Pancreas (tissue), 10 donors: ENCODE measurements around the gene SLC37A3. TPM values are rescaled to one million over a fixed set of nuclear protein-coding genes. Genes with fewer than 3 reads are reported as not detected.

Source experiments
- ATAC-seq, 4 donors: fragments of 200-7000 bp; cut with Tn5 transposase; one replicate each; pipeline versions ENCODE4 v1.8.0 to v1.9.1; 2020; ENCODE audit warnings: mild to moderate bottlenecking in 4 of 4, moderate library complexity in 4 of 4
- DNase-seq, 6 donors: peaks; one replicate each; pipeline ENCODE4 v3.0.0-alpha.2; 2020
- FAIRE-seq: peaks from 2 replicates; lab custom pipeline; 2012; peaks lifted over from hg19 to GRCh38; lab: Jason Lieb, UNC
- H3K27ac ChIP-seq, 4 donors: fragments of 200-600 bp; sonication (generic); 1 replicate in 3 of 4; 2 replicates in 1 of 4; pipeline versions ENCODE4 v1.5.0 to v1.8.0; 2020
- H3K27me3 ChIP-seq, 4 donors: fragments of 200-600 bp; one replicate each; pipeline ENCODE4 v1.8.0; 2021
- H3K36me3 ChIP-seq, 3 donors: fragments of 200-600 bp; sonication (generic) in 1 of 3; one replicate each; pipeline versions ENCODE4 v1.5.0 to v1.8.0; 2020 to 2021
- H3K4me1 ChIP-seq, 3 donors: fragments of 200-600 bp; one replicate each; pipeline ENCODE4 v1.8.0; 2021
- H3K4me3 ChIP-seq, 4 donors: fragments of 200-600 bp; sonication (generic) in 2 of 4; one replicate each; pipeline versions ENCODE4 v1.5.0 to v1.8.0; 2020 to 2021
- H3K9me3 ChIP-seq, 4 donors: fragments of 200-600 bp; one replicate each; pipeline ENCODE4 v1.8.0; 2021
- WGBS, 2 donors: extraction: QIAGEN DNeasy Blood & Tissue Kit; methylation state at CpG; one replicate each; pipeline ENCODE4 v1.1.7; 2013; 5-methylcytosine and 5-hydroxymethylcytosine counted together
- intact Hi-C, 3 donors: fragments of 100-400 bp; cut with DNase I; formaldehyde crosslinking; loops; one replicate each; pipeline versions ENCODE4 v1.11.1 to v1.14.2; 2022
- polyA plus RNA-seq, 2 donors: library from polyadenylated mRNA; stranded (reverse); fragments of 200-250 nt; gene quantifications; one replicate each; pipeline ENCODE4 v1.2.3, GENCODE V29; 2013
- total RNA-seq, 6 donors: library from RNA; stranded (reverse); fragmentation: NEBNext Ultra II Directional in 4 of 6; extraction: Animal tissue kit (Norgen Biotek cat#: 25700) in 4 of 6; gene quantifications; one replicate each; pipeline versions ENCODE4 v1.2.1 to v1.2.4, GENCODE V29; 2021 to 2023
- TF ChIP-seq, protein P1 (sequence below), 4 donors: fragments of 200-600 bp; sonication (generic) in 3 of 4; IDR thresholded peaks; one replicate each; pipeline versions ENCODE4 v1.5.0 to v1.8.0; 2021; ENCODE audit warnings: antibody characterized with exemption in 4 of 4
- donor health status: healthy with polysubstance abuse.
- donor health status: DM: no; HTN: no; CAD: no; lungs with moderate emphysema.
- donor health status: DM: no; HTN: no; CAD: no.
- donor health status: control.
- donor health status: control.
- donor health status: Bipolar disorder and iron deficiency.
- donor health status: DM: yes; HTN: yes; CAD: no.
- donor health status: DM: no; HTN: no; CAD: no.
- donor health status: DM: no; HTN: no; CAD: no.
- donor health status: DM: yes; HTN: yes; CAD: no.

The SLC37A3 gene
- total and polyA plus RNA-seq, 8 donors, result 17.3 to 30.3 (median 24.0) TPM

DNA sequence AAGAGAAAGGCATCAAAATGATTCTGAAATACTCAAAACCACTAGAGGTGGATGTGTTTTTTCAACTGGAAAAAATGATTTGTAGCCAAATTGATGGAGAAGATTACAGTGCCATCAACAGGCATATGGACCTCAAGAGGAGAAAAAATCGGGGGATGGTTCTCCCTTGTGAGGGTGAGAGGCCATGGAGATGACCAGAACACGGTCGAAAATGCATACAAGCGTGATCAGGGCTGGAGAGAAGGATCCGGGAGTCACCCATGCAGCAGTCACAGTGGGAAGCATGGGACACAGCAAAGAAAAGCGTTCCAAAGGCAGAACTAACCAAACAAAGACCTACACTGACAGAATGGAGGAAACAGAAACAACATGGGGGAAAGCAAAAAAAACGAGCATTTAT lies 80.3 kb downstream of the SLC37A3 start:
- Histone ChIP-seq H3K4me3 (no peak overlapping the region), H3K9me3 (no peaks in the 10 kb centered on the region), H3K27me3 (no peaks in the 10 kb centered on the region), H3K27ac (no peak overlapping the region), H3K4me1 (peaks cover 0 to 16% (median 7%) of the 10 kb centered on the region in 3 donors), H3K36me3 (no peaks in the 10 kb centered on the region)
- FAIRE-seq, result no peak
- no peak for DNase-seq
- intact Hi-C loops, result no loop called here
- ATAC-seq, result no peak
- WGBS, 2 donors, result 90 to 92% methylated on average over 7 of the region's 7 CpGs
- TF ChIP-seq, protein P1, sequence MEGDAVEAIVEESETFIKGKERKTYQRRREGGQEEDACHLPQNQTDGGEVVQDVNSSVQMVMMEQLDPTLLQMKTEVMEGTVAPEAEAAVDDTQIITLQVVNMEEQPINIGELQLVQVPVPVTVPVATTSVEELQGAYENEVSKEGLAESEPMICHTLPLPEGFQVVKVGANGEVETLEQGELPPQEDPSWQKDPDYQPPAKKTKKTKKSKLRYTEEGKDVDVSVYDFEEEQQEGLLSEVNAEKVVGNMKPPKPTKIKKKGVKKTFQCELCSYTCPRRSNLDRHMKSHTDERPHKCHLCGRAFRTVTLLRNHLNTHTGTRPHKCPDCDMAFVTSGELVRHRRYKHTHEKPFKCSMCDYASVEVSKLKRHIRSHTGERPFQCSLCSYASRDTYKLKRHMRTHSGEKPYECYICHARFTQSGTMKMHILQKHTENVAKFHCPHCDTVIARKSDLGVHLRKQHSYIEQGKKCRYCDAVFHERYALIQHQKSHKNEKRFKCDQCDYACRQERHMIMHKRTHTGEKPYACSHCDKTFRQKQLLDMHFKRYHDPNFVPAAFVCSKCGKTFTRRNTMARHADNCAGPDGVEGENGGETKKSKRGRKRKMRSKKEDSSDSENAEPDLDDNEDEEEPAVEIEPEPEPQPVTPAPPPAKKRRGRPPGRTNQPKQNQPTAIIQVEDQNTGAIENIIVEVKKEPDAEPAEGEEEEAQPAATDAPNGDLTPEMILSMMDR (IDR thresholded peaks at IDR 0.05), result no peak

- WGBS, 2 donors, result 92 to 94% methylated on average over 4 of the region's 4 CpGs
Observed at GRCh38 chr7:140317597-140317996, 80.7 kb downstream of the SLC37A3 start.

GRCh38 chr7:140316165-140316661 lies 82.1 kb downstream of the SLC37A3 start:
- ATAC-seq (peak; percentile 86 to 94 (median 89)), DNase-seq (peak; percentile 51 to 72 (median 62)), FAIRE-seq (no peak)
- WGBS, 2 donors, result 20 to 33% methylated on average over 7 of the region's 7 CpGs
- H3K4me3 ChIP-seq, result peak overlapping the region in 1 of 4 donors; percentile 2
- intact Hi-C loops, result no loop called here
- H3K4me1 ChIP-seq, result peaks cover 0 to 16% (median 7%) of the 10 kb centered on the region in 3 donors
- no peaks in the 10 kb centered on the region for H3K36me3 ChIP-seq
- H3K27ac ChIP-seq, result peak overlapping the region in 3 of 4 donors; percentile 8 to 63 (median 11)
- TF ChIP-seq, protein P1 (IDR thresholded peaks at IDR 0.05), result no peak
- no peaks in the 10 kb centered on the region for H3K27me3 ChIP-seq
- H3K9me3 ChIP-seq, result no peaks in the 10 kb centered on the region

More at GRCh38 chr7:140317597-140317996, 80.7 kb downstream of the SLC37A3 start:
- Histone ChIP-seq H3K27me3 (no peaks in the 10 kb centered on the region), H3K4me3 (no peak overlapping the region), H3K9me3 (no peaks in the 10 kb centered on the region), H3K4me1 (peaks cover 0 to 16% (median 7%) of the 10 kb centered on the region in 3 donors), H3K27ac (no peak overlapping the region), H3K36me3 (no peaks in the 10 kb centered on the region)
- intact Hi-C loops, result no loop called here
- TF ChIP-seq, protein P1 (IDR thresholded peaks at IDR 0.05), result no peak
- FAIRE-seq (no peak), DNase-seq (no peak), ATAC-seq (no peak)

GRCh38 chr7:140315498-140316164 lies 82.7 kb downstream of the SLC37A3 start:
- H3K9me3 ChIP-seq, result no peaks in the 10 kb centered on the region
- ATAC-seq (peak in 3 of 4 donors; percentile 11 to 38 (median 28)), DNase-seq (no peak), FAIRE-seq (no peak)
- H3K27me3 ChIP-seq, result no peaks in the 10 kb centered on the region
- H3K4me3 ChIP-seq, result peak overlapping the region in 1 of 4 donors; percentile 2
- H3K27ac ChIP-seq, result peak overlapping the region in 2 of 4 donors; percentile 11 to 63
- H3K4me1 ChIP-seq, result peaks cover 0 to 16% (median 7%) of the 10 kb centered on the region in 3 donors
- WGBS, 2 donors, result 52 to 59% methylated on average over 15 of the region's 15 CpGs
- no peaks in the 10 kb centered on the region for H3K36me3 ChIP-seq
- TF ChIP-seq, protein P1 (IDR thresholded peaks at IDR 0.05), result no peak
- intact Hi-C loops, result no loop called here
